Measurements from ENCODE around the gene E2F7.
"Not testable (repeated sequence)": the region's sequence is repeated elsewhere in the genome, so short reads cannot be mapped to it uniquely, and the experiment has no call there.

E2F7 gene, protein sequence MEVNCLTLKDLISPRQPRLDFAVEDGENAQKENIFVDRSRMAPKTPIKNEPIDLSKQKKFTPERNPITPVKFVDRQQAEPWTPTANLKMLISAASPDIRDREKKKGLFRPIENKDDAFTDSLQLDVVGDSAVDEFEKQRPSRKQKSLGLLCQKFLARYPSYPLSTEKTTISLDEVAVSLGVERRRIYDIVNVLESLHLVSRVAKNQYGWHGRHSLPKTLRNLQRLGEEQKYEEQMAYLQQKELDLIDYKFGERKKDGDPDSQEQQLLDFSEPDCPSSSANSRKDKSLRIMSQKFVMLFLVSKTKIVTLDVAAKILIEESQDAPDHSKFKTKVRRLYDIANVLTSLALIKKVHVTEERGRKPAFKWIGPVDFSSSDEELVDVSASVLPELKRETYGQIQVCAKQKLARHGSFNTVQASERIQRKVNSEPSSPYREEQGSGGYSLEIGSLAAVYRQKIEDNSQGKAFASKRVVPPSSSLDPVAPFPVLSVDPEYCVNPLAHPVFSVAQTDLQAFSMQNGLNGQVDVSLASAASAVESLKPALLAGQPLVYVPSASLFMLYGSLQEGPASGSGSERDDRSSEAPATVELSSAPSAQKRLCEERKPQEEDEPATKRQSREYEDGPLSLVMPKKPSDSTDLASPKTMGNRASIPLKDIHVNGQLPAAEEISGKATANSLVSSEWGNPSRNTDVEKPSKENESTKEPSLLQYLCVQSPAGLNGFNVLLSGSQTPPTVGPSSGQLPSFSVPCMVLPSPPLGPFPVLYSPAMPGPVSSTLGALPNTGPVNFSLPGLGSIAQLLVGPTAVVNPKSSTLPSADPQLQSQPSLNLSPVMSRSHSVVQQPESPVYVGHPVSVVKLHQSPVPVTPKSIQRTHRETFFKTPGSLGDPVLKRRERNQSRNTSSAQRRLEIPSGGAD

DNA sequence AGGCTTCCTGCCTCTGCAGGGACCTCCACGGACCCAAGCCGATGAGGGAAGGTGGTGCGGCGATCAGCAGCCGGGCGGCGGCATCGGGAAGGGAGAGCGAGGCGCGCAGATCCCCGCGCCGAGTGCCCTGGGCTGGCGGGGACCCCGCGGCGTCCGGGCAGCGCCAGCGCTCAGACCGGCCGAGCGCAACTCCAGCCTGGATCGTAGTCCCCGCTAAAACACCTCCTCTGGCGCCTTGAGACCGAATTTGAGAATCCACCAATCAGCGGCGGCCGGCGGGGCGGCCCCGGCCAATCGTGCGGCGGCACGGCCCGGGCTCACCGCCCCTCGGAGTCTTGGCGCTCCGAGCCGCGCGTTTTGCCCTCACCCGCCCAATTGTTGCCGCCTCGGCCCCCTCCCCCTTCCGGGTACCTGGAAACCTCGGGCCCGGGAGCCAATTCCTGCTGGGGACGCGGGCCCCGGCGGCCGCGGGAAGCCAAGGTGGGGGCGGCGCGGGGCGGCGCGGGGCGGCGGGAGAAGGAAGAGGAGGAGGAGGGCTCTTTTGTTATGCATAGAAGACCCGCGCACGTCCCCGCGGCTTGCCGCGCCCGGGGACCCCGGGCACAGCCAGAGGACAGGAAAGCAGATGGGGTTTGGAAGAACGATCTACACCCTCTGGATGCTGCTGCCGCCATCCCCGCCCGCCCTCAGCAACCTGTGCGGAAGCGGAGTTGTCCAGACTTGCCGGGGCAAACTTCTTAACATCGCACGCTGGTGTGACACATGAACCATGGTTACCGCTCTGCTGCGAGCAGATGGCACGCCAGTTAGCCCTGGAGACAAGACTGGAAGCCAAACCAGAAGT, at the start of gene E2F7:
TSS of gene E2F7 (minus strand) at position 209 of the 844 bp plus-strand sequence. CDS start 934 bp downstream, outside the sequence.
- H3K4me3 Mint-ChIP-seq, result peak within 1 kb of the TSS; percentile 67
- H3K27ac Mint-ChIP-seq (ENCODE audit: low read depth), result peak within 1 kb of the TSS; percentile 26
- peak; percentile 83 for ATAC-seq (replicated peaks; ENCODE audit: extremely low read depth, poor library complexity, severe bottlenecking)
- peaks cover 22% of the 10 kb centered on the region for H3K27me3 Mint-ChIP-seq
- peak; percentile 47 to 58 for DNase-seq (ENCODE audit: low spot score in 2 of 2)
- no peaks in the 10 kb centered on the region for H3K36me3 Mint-ChIP-seq (ENCODE audit: insufficient read depth)
- H3K4me1 Mint-ChIP-seq, result peaks cover 13% of the 10 kb centered on the region
- no peaks in the 10 kb centered on the region for H3K9me3 Mint-ChIP-seq

DNA sequence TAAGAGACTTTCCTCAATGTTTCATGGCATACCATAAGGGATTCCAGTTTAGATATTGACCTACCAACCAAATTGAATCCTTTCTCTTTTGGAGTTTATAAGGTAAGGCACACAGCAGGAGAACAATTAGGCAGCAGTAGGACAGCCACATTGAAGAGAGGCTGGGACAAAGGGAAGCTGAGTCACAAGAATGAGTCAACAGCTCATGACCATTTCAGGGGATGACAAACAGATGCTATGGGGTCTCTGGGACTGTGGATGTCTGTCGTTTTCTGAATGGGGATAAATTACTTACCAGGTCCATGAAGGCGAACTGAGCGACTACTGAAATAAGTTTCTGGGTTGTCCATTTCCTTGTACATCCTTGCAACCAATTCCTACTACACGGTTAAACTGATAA, 48.6 kb upstream of the E2F7 start:
- ATAC-seq (replicated peaks; ENCODE audit: extremely low read depth, poor library complexity, severe bottlenecking), result no peak
- Mint-ChIP-seq H3K9me3 (peaks cover 11% of the 10 kb centered on the region), H3K4me1 (no peaks in the 10 kb centered on the region), H3K4me3 (no peak overlapping the region), H3K27me3 (no peaks in the 10 kb centered on the region), H3K36me3 (ENCODE audit: insufficient read depth) (no peaks in the 10 kb centered on the region), H3K27ac (ENCODE audit: low read depth) (no peak overlapping the region)
- no peak for DNase-seq (ENCODE audit: low spot score in 2 of 2)

DNA sequence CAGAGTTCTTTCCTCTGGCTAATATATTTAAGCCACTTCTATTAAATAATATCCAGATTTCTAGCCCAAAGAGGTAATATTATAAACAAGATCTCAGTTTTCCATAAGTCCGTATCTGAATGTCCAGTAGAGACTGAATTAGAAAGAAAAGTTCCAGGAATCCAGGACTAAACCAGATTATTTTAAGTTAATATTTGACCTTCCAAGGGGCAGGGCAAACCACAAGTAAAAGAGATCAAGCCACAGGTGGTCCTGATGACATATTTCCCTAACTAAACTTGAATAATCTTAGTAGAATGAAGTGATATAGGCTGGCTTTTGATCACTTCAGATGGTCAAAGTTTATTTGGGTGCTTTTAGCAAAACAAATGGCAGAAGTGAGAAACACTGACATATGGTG, 43.3 kb upstream of the E2F7 start:
- ATAC-seq (replicated peaks; ENCODE audit: extremely low read depth, poor library complexity, severe bottlenecking) (no peak), DNase-seq (ENCODE audit: low spot score in 2 of 2) (no peak)
- H3K27me3 Mint-ChIP-seq, result no peaks in the 10 kb centered on the region
- no peak overlapping the region for H3K4me3 Mint-ChIP-seq
- peaks cover 11% of the 10 kb centered on the region for H3K9me3 Mint-ChIP-seq
- no peaks in the 10 kb centered on the region for H3K36me3 Mint-ChIP-seq (ENCODE audit: insufficient read depth)
- H3K4me1 Mint-ChIP-seq, result no peaks in the 10 kb centered on the region
- H3K27ac Mint-ChIP-seq (ENCODE audit: low read depth), result no peak overlapping the region

DNA sequence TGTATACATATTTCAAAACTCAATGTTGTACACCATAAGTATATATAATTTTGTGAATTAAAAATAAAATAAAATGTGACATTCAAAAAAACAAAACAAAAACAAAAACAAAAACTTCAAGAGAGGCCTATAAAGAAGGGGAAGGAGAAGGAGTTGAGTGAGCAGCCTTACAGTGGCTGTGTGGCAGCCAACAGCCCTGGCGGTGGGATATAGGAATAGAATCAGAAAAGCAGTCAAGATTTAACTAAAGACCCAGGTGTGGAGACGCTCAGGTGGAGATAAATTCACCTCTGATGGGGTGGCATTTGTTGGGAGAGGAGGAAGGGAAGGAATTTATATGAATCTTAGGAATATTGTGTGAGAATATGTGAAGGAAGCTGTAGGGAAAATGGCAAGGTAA, 41.8 kb upstream of the E2F7 start:
- Mint-ChIP-seq H3K36me3 (ENCODE audit: insufficient read depth) (no peaks in the 10 kb centered on the region), H3K4me1 (no peaks in the 10 kb centered on the region), H3K9me3 (peaks cover 11% of the 10 kb centered on the region), H3K4me3 (no peak overlapping the region), H3K27ac (ENCODE audit: low read depth) (no peak overlapping the region), H3K27me3 (no peaks in the 10 kb centered on the region)
- DNase-seq (ENCODE audit: low spot score in 2 of 2) (no peak), ATAC-seq (replicated peaks; ENCODE audit: extremely low read depth, poor library complexity, severe bottlenecking) (no peak)

DNA sequence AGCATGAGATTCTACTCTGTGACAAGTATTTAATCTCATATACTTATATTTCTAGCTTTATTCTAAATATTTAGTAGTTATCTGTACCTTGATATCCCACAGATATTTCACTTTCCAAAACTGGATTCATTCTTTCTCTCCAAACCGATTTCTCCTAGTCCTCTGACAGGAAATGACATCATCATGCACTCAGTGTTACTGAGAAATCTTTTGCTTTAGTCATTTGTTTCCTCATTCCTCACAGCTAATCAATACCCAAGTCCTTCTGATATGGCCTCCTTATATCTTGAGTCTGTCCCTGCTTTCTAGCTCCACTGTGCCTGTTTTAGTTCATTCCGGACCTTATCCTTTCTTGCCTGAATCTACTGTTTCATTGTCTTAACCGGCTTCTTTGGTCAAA, 39.4 kb upstream of the E2F7 start:
- no peak for DNase-seq (ENCODE audit: low spot score in 2 of 2)
- Mint-ChIP-seq H3K27ac (ENCODE audit: low read depth) (no peak overlapping the region), H3K36me3 (ENCODE audit: insufficient read depth) (no peaks in the 10 kb centered on the region), H3K27me3 (no peaks in the 10 kb centered on the region), H3K9me3 (no peaks in the 10 kb centered on the region), H3K4me1 (no peaks in the 10 kb centered on the region), H3K4me3 (no peak overlapping the region)
- ATAC-seq (replicated peaks; ENCODE audit: extremely low read depth, poor library complexity, severe bottlenecking), result no peak

DNA sequence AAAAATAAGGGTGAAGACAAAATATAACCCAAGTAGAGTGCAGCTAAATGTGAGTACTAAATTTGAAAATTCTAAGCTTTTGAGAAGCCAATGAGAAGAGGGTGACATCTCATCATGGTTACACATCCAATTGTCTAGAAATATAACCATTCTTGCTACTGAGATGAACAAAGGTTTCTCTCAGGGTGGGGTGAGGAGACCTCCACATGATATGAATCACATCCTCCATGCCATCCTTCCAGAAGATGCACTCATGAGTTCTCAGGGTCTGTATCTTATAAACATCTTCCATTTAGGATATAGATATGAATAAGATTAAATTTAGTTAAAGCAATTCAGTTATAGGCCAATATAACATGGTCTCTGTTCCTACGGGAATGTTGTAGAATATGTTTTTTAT, 38.9 kb upstream of the E2F7 start:
- H3K36me3 Mint-ChIP-seq (ENCODE audit: insufficient read depth), result no peaks in the 10 kb centered on the region
- DNase-seq (ENCODE audit: low spot score in 2 of 2) (no peak), ATAC-seq (replicated peaks; ENCODE audit: extremely low read depth, poor library complexity, severe bottlenecking) (no peak)
- no peak overlapping the region for H3K4me3 Mint-ChIP-seq
- no peaks in the 10 kb centered on the region for H3K9me3 Mint-ChIP-seq
- no peaks in the 10 kb centered on the region for H3K4me1 Mint-ChIP-seq
- no peaks in the 10 kb centered on the region for H3K27me3 Mint-ChIP-seq
- no peak overlapping the region for H3K27ac Mint-ChIP-seq (ENCODE audit: low read depth)

DNA sequence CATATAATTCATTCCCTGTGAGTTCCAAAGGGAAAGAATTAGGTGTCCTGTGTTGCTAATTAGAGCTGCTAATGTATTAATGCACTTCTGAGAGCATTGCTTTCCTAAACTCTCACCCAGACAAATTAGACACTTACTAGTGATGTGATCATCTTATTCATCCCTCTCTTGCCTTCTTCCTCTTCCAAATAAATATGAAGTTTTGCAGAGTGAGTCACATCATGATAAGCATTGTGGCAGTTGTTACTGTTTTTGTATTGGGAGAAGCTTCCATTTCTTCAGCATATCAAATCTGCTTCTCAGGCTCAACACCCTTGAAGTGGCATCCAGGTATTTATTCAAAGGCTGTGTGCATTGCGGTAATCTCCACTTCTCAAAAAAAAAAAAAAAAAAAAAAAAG, 37.3 kb upstream of the E2F7 start:
- H3K36me3 Mint-ChIP-seq (ENCODE audit: insufficient read depth), result no peaks in the 10 kb centered on the region
- ATAC-seq (replicated peaks; ENCODE audit: extremely low read depth, poor library complexity, severe bottlenecking) (no peak), DNase-seq (ENCODE audit: low spot score in 2 of 2) (no peak)
- no peaks in the 10 kb centered on the region for H3K27me3 Mint-ChIP-seq
- H3K27ac Mint-ChIP-seq (ENCODE audit: low read depth), result no peak overlapping the region
- H3K4me3 Mint-ChIP-seq, result no peak overlapping the region
- H3K4me1 Mint-ChIP-seq, result no peaks in the 10 kb centered on the region
- no peaks in the 10 kb centered on the region for H3K9me3 Mint-ChIP-seq

DNA sequence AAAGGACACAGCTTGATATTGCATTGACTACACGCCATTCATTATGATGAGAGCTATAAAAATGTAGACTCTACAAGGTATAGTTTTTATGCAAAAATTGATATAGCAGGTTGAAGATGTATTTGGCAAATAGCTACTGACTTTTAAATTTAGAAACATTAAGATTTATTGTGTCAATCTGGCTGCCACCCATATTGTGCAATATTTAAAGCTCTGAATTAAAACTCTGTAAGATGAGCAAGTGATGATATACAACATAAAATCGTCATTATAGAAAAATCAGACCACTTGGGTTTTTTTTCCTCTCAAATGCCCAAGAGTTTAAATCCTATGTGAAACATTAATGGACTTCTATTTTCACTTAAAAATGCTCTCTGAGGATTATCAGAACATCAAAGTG, 36.8 kb upstream of the E2F7 start:
- Mint-ChIP-seq H3K9me3 (no peaks in the 10 kb centered on the region), H3K4me1 (no peaks in the 10 kb centered on the region), H3K4me3 (no peak overlapping the region), H3K27me3 (no peaks in the 10 kb centered on the region), H3K27ac (ENCODE audit: low read depth) (no peak overlapping the region), H3K36me3 (ENCODE audit: insufficient read depth) (no peaks in the 10 kb centered on the region)
- no peak for DNase-seq (ENCODE audit: low spot score in 2 of 2)
- no peak for ATAC-seq (replicated peaks; ENCODE audit: extremely low read depth, poor library complexity, severe bottlenecking)

DNA sequence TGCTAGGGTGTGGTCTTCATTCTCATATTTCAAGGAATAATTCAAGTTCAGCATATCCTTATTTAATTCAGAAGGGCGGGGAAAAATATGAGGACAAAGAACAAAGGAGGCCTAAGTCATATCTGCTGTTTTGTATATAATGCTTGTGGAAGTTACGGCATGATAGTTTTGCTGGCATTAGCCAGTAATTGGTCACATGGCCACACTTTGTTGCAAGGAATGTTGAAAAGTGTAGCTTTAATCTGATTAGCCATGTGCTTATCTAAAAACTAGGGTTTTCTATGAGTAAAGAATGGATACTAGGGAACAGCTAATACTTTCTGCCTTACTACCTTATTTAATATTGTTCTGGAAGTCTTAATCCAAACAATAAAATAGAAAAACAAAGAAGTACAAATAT, 34.4 kb upstream of the E2F7 start:
- Mint-ChIP-seq H3K4me3 (no peak overlapping the region), H3K27me3 (peaks cover 18% of the 10 kb centered on the region), H3K36me3 (ENCODE audit: insufficient read depth) (no peaks in the 10 kb centered on the region), H3K9me3 (no peaks in the 10 kb centered on the region), H3K4me1 (no peaks in the 10 kb centered on the region), H3K27ac (ENCODE audit: low read depth) (no peak overlapping the region)
- ATAC-seq (replicated peaks; ENCODE audit: extremely low read depth, poor library complexity, severe bottlenecking), result no peak
- DNase-seq (ENCODE audit: low spot score in 2 of 2), result no peak

DNA sequence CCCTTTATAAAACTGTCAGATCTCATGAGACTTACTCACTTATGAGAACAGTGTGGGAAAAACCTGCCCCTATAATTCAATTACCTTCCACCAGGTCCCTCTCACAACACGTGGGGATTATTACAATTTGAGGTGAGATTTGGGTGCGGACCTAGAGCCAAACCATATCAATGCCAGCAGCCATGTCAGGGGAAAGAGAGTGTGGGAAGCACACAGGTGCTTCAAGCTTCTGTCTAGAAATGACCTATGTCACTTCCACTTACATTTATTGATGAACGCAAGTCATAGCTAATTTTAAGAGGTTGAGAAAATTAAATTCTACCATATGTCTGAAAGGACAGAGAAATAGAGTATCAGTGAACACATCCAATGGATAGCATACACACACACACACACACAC, 32.5 kb upstream of the E2F7 start:
- no peak overlapping the region for H3K4me3 Mint-ChIP-seq
- no peak overlapping the region for H3K27ac Mint-ChIP-seq (ENCODE audit: low read depth)
- no peak for ATAC-seq (replicated peaks; ENCODE audit: extremely low read depth, poor library complexity, severe bottlenecking)
- H3K36me3 Mint-ChIP-seq (ENCODE audit: insufficient read depth), result no peaks in the 10 kb centered on the region
- H3K9me3 Mint-ChIP-seq, result no peaks in the 10 kb centered on the region
- peaks cover 18% of the 10 kb centered on the region for H3K27me3 Mint-ChIP-seq
- DNase-seq (ENCODE audit: low spot score in 2 of 2), result no peak
- no peaks in the 10 kb centered on the region for H3K4me1 Mint-ChIP-seq

DNA sequence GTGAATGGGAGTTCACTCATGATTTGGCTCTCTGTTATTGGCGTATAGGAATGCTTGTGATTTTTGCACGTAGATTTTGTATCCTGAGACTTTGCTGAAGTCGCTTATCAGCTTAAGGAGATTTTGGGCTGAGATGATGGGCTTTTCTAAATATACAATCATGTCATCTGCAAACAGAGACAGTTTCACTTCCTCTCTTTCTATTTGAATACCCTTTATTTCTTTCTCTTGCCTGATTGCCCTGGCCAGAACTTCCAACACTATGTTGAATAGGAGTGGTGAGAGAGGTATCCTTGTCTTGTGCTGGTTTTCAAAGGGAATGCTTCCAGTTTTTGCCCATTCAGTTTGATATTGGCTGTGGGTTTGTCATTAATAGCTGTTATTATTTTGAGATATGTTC, 26.9 kb upstream of the E2F7 start:
- ATAC-seq (replicated peaks; ENCODE audit: extremely low read depth, poor library complexity, severe bottlenecking); DNase-seq (ENCODE audit: low spot score in 2 of 2); H3K4me3 Mint-ChIP-seq; H3K36me3 Mint-ChIP-seq (ENCODE audit: insufficient read depth); H3K27ac Mint-ChIP-seq (ENCODE audit: low read depth); H3K9me3 Mint-ChIP-seq; H3K4me1 Mint-ChIP-seq: not testable (repeated sequence)
- H3K27me3 Mint-ChIP-seq, result peaks cover 18% of the 10 kb centered on the region

DNA sequence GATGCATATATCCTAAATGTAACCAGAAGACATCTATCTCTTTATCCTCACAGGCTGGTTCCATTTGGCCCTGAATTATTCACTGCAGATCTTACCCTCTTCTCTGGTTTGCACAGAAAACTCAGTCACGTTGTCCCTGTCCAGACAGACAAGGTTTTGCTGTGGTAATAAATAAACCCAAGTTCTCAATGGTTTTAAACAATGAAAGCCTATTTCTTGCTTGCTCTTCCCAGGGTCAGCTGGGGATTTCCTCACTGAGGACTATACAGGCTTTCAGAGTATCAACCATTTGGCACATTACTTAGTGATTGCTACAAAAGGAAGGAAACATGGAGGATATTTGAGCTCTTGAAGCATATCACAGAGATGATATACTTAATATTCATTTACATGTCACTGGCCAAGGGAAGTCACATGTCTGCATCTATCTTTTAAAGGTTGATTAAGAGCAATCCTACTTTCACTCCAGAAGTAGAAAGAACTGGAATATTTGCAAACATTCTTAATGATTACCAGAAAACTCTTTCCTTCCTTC, 24.4 kb upstream of the E2F7 start:
- Mint-ChIP-seq H3K27ac (ENCODE audit: low read depth) (no peak overlapping the region), H3K4me3 (no peak overlapping the region), H3K27me3 (no peaks in the 10 kb centered on the region), H3K9me3 (peaks cover 6% of the 10 kb centered on the region), H3K4me1 (no peaks in the 10 kb centered on the region), H3K36me3 (ENCODE audit: insufficient read depth) (no peaks in the 10 kb centered on the region)
- ATAC-seq (replicated peaks; ENCODE audit: extremely low read depth, poor library complexity, severe bottlenecking), result no peak
- no peak for DNase-seq (ENCODE audit: low spot score in 2 of 2)

Data from central memory CD8-positive, alpha-beta T cell (primary cell).